ENCODE results near the gene MTUS2.

- TF ChIP-seq, protein P1, sequence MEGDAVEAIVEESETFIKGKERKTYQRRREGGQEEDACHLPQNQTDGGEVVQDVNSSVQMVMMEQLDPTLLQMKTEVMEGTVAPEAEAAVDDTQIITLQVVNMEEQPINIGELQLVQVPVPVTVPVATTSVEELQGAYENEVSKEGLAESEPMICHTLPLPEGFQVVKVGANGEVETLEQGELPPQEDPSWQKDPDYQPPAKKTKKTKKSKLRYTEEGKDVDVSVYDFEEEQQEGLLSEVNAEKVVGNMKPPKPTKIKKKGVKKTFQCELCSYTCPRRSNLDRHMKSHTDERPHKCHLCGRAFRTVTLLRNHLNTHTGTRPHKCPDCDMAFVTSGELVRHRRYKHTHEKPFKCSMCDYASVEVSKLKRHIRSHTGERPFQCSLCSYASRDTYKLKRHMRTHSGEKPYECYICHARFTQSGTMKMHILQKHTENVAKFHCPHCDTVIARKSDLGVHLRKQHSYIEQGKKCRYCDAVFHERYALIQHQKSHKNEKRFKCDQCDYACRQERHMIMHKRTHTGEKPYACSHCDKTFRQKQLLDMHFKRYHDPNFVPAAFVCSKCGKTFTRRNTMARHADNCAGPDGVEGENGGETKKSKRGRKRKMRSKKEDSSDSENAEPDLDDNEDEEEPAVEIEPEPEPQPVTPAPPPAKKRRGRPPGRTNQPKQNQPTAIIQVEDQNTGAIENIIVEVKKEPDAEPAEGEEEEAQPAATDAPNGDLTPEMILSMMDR (IDR thresholded peaks at IDR 0.05; ENCODE audit: low read depth, low read length), result no peak
- TF ChIP-seq POLR2A (IDR thresholded peaks at IDR 0.05; ENCODE audit: extremely low read depth, insufficient read length), result no peak
- TF ChIP-seq, protein P2, sequence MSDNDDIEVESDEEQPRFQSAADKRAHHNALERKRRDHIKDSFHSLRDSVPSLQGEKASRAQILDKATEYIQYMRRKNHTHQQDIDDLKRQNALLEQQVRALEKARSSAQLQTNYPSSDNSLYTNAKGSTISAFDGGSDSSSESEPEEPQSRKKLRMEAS (IDR thresholded peaks at IDR 0.05; ENCODE audit: low read depth, low read length), result no peak
Measured at GRCh38 chr13:29541400-29541799, 721.3 kb downstream of the MTUS2 start.
